Measurements from ENCODE around the gene EAF2.
"Not testable (repeated sequence)": the region's sequence is repeated elsewhere in the genome, so short reads cannot be mapped to it uniquely, and the experiment has no call there.

The EAF2 gene
- 3.5 to 27.3 (median 9.6) reads per million in 18 experiments for total RNA-seq

GRCh38 chr3:121834671-121835464, at the start of gene EAF2, which contains the start of gene IQCB1:
Gene EAF2, plus strand, starts transcription at chr3:121835209. Its CDS starts 77 bp downstream, at chr3:121835286.
Gene IQCB1, minus strand, starts transcription at chr3:121835060. Its CDS starts 6,100 bp downstream, at chr3:121828960.
- DNase-seq, result peak; percentile 98

- no peak for DNase-seq
Measured at GRCh38 chr3:121786485-121786884, 48.5 kb upstream of the EAF2 start.

- no peak for DNase-seq
Measured at GRCh38 chr3:121793078-121793477, 41.9 kb upstream of the EAF2 start.

- no peak for DNase-seq
Measured at GRCh38 chr3:121794264-121794983, 40.6 kb upstream of the EAF2 start.

DNA sequence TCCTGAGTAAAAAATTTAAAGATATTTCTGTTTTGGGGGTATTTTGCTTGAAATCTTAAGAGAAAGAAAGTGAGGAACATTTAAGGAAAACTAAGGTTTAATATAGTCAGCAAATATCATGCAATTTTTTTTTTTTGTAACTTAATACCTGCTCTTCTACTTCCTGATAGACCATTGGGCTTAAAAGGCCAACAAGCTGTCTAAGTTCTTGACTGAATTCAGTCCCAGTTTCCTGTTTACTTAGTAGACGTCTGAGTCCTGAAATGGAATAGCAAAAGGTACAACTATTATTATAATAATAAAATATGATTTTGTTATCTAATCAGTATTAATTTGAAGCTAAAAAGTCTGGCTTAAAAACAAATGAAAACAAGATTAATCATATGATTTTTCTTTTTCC, 38.0 kb upstream of the EAF2 start:
- DNase-seq, result no peak

- DNase-seq, result no peak
Measured at GRCh38 chr3:121800906-121801305, 34.1 kb upstream of the EAF2 start.

DNA sequence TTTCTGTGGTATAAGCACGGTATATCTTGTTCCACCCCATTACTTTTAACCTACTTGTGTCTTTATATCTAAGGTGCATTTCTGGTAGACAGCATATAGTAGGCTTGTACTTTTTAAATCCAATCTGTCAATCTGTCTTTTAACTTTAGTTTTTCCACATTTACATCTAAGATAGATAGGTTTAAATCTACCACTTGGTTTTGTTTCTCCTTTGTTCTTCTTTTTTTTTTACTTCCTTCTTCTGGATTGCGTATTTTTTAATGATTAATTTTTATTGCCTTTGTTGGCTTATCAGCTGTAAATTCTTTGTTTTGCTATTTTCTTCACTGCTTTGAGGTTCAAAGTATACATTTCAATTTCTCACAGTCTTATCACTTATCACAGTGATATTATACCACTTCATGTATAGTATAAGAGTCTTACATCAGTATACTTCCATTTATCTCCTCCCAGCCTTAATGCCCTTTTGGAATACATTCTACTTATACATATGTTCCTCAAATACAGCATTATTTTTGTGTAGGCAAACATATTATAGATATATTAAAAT, 31.2 kb upstream of the EAF2 start:
- DNase-seq, result no peak

DNA sequence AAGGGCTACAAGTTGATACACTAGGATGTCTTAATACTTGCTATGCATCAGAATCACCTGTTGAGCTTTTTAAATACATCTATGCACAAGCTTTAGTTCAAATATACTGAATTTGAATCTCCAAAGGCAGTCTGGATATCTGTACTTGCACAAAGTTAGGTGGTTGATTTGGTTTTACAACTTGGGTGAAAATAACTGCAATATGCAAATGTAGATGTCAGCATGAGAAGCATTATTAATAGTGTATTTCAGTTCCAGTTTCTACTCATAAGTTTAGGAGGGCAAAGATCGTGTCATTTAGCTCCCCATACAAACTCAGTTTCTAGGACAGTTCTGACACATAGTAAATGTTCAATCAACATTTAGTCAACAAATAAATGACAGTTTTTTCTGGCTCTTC, 25.8 kb upstream of the EAF2 start:
- DNase-seq, result no peak

DNA sequence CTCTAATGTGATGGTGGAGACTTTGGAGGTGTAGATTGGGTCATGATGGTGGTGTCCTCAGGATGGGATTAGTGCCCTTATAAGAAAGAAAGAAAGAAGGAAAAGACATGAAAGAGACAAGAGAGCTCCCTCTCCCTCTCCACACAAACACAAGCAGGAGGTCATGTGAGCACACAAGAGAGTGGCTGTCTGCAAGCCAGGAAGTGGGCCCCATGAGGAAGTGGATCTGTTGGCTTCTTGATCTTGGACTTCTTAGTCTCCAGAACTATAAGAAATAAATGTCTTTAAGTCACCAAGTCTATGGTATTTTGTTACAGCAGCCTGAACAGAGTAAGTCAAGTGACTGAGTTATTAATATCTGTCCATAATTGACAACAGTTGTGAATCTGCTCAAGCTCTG, 17.3 kb upstream of the EAF2 start:
- peak; percentile 32 to 43 for DNase-seq

- no peak for DNase-seq
Measured at GRCh38 chr3:121818578-121818977, 16.4 kb upstream of the EAF2 start.

DNA sequence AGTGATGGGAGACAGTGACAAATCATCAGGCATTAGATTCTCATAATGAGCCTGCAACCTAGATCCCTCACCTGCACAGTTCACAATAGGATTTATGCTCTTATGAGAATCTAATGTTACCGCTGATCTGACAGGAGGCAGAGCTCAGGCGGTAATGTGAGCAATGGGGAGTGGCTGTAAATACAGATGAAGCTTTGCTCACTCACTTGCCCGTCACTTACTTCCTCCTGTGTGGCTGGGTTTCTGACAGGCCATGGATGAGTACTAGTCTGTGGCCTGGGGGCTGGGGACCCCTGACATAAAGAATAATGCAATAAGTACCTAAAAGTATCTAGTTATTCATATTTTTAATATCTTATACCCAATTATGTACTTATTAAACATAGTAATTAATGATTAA, 15.8 kb upstream of the EAF2 start:
- DNase-seq, result no peak

DNA sequence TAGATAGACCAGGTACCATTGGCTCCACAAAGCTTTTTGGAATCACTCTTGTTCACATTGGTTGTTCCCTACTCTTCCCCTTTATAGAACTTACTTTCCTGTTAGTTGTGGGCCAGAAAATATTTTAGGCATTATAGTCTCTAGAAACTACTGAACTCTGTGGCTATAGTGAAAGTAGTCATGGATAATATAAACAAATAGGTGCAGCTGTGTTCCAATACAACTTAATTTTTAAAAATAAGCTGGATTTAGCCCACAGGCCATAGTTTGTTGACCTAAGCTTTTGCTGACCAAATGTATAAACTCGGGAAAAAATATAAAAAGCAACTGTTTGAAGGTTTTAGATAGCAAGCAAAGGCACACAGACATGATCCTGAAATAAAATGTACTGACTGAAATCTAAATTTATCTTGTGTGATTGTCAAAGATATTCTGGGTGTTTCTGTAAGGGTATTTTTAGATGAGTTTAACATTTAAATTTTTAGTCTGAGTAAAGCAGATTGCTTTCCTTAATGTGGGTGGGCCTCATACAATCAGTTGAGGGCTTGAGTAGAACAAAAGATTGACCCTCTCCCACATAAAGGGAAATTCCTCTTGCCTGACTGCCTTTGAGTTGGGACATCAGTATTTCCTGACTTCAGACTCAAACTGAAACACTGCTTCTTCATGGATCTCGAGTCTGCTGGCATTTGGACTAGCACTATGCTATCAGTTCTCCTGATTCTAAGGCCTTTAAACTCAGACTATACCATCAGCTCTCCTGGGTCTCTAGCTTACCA, 13.4 kb upstream of the EAF2 start:
- DNase-seq, result no peak

- DNase-seq, result no peak
Measured at GRCh38 chr3:121822973-121823372, 12.0 kb upstream of the EAF2 start.

DNA sequence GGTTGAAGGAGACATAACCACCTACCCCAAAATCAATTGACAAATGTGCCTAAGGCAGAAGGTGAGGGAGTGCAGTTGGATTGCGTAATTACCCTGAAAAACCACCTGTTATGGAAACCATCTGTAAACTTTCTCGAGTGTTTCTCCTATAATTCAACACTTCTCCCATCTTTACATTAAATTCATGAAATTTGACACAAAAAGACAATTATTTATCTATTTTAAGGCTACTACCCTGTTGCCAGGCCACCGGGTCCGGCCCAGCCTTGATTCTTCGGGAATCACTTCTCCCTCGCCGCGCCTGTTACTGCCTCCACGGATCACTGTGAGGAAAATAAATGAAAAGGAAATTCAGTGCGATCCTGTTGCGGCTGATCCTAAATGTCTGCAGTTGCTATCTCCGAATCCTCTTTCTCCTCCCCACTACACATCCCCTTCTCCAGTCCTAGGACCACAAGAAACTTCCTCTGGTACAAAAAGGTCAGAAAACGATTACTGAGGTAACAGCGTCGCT, 795 bp upstream of the EAF2 start:
- no peak for DNase-seq

GRCh38 chr3:121835465-121835801, 424 bp downstream of the EAF2 start:
- no peak for DNase-seq

DNA sequence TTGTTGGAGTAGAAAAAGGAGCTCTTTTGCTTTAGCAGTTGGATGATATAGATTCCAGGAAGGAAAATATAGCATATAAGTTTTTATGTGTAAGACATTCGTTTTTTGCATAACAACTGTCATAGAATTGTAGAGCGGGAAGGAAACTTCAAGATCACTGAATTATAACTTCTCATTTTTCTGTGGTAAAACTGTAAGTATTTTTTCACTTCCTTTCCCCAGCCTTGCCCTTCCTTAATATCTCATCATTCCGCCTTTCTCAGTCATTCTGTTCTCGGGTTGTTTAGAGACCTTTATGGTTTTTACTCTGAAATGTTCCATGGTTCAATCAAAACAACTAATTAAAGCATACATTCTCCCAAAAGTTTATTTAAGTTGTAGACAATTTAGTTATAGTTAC, 1.1 kb downstream of the EAF2 start:
- DNase-seq, result peak; percentile 25 to 77

- DNase-seq, result peak; percentile 24 to 29
Measured at GRCh38 chr3:121836481-121836880, 1.5 kb downstream of the EAF2 start.

DNA sequence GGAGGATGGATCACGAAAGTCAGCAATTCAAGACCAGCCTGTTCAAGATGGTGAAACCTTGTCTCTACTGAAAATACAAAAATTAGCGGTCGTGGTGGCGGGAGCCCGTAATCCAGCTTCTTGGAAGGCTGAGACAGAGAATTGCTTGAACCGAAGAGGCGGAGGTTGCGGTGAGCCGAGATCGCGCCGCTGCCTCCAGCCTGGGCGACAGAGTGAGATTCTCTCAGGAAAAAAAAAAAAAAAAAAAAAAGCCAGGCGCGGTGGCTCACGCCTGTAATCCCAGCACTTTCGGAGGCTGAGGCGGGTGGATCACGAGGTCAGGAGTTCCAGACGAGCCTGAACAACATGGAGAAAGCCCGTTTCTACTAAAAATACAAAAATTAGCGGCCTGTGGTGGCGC, 5.0 kb downstream of the EAF2 start:
- DNase-seq, result no peak

- no peak for DNase-seq
Measured at GRCh38 chr3:121844892-121845291, 9.9 kb downstream of the EAF2 start.

GRCh38 chr3:121852256-121852655, 17.2 kb downstream of the EAF2 start:
- no peak for DNase-seq

- DNase-seq, result peak in 1 of 2 donors; percentile 6
Measured at GRCh38 chr3:121855555-121855954, 20.5 kb downstream of the EAF2 start.

- not testable (repeated sequence) for DNase-seq
Measured at GRCh38 chr3:121857778-121858177, 22.8 kb downstream of the EAF2 start.

DNA sequence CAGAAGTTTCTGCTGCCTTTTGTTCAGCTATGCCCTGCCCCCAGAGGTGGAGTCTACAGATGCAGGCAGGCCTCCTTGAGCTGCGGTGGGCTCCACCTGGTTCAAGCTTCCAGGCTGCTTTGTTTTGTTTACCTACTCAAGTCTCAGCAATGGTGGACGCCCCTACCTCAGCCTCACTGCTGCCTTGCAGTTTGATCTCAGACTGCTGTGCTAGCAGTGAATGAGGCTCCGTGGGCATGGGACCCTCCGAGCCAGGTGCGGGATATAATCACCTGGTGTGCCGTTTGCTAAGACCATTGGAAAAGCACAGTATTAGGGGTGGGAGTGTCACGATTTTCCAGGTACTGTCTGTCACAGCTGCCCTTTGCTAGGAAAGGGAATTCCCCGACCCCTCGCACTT, 28.2 kb downstream of the EAF2 start:
- not testable (repeated sequence) for DNase-seq
